Adrenal gland (tissue), 12 donors: ENCODE results near the gene RIN2. TPM values are rescaled to one million over a fixed set of nuclear protein-coding genes. Genes with fewer than 3 reads are reported as not detected.
A peak's percentile ranks its signal among the peaks of the same experiment; 100 is the strongest.

Experiments used
- DNase-seq, 7 donors: peaks; one replicate each; pipeline ENCODE4 v3.0.0-alpha.2; 2019 to 2020
- H3K27ac ChIP-seq, 5 donors: fragments of 200-600 bp; sonication (generic) in 4 of 5; 1 replicate in 3 of 5; 2 replicates in 2 of 5; pipeline versions ENCODE4 v1.5.1 to v1.8.0; 2016 to 2020; ENCODE audit warnings: mild to moderate bottlenecking in 1 of 5
- H3K27me3 ChIP-seq: fragments of 200-600 bp; 2 replicates; pipeline ENCODE4 v1.8.0; 2021
- H3K36me3 ChIP-seq, 2 donors: fragments of 200-600 bp; replicated peaks in 1 of 2; 1 replicate in 1 of 2; 2 replicates in 1 of 2; pipeline versions ENCODE4 v1.5.1 to v1.8.0; 2018 to 2022
- H3K4me1 ChIP-seq, 2 donors: fragments of 200-600 bp; replicated peaks in 1 of 2; 1 replicate in 1 of 2; 2 replicates in 1 of 2; pipeline versions ENCODE4 v1.5.1 to v1.8.0; 2018 to 2021
- H3K4me3 ChIP-seq, 4 donors: fragments of 200-600 bp; sonication (generic) in 3 of 4; one replicate each; pipeline ENCODE4 v1.5.1; 2016 to 2018
- H3K9me3 ChIP-seq, 3 donors: fragments of 200-600 bp; sonication (generic) in 1 of 3; replicated peaks in 1 of 3; 1 replicate in 2 of 3; 2 replicates in 1 of 3; pipeline versions ENCODE4 v1.5.1 to v1.8.0; 2016 to 2021
- CTCF ChIP-seq, 6 experiments: fragments of 450-650 bp in 4 of 6; fragments of 200-600 bp in 2 of 6; sonication (generic) in 1 of 6; IDR thresholded peaks; 1 replicate in 5 of 6; 2 replicates in 1 of 6; pipeline versions ENCODE4 v1.5.1 to v1.8.0; 2016 to 2021; ENCODE audit warnings: antibody characterized with exemption in 6 of 6, mild to moderate bottlenecking in 2 of 6, moderate library complexity in 1 of 6
- POLR2A ChIP-seq, 2 donors: fragments of 450-650 bp; IDR thresholded peaks; one replicate each; pipeline ENCODE4 v1.6.1; 2017; ENCODE audit warnings: antibody characterized with exemption in 2 of 2, mild to moderate bottlenecking in 2 of 2, moderate library complexity in 1 of 2
- WGBS, 4 donors: extraction: QIAGEN DNeasy Blood & Tissue Kit in 2 of 4; methylation state at CpG; one replicate each; pipeline versions ENCODE4 v1.1.5 to v1.1.7; 2013 to 2017; 5-methylcytosine and 5-hydroxymethylcytosine counted together
- intact Hi-C, 2 donors: fragments of 100-400 bp; cut with DNase I; formaldehyde crosslinking; loops; one replicate each; pipeline versions ENCODE4 v1.14.1 to v1.15.0; 2022 to 2023
- polyA plus RNA-seq, 3 donors: library from polyadenylated mRNA; stranded (reverse); fragments of 200-250 nt in 2 of 3; fragments of 350-450 nt in 1 of 3; fragmentation: Illumina TruSeq in 1 of 3; extraction: RNeasy Lipid Tissue Mini Kit (QIAGEN cat#74804) in 1 of 3; gene quantifications; one replicate each; pipeline ENCODE4 v1.2.3, GENCODE V29; 2013 to 2014
- total RNA-seq, 9 donors: library from RNA; depleted of rRNA in 4 of 9; stranded (reverse); fragments of >200 nt in 4 of 9; fragments of 120-200 nt in 1 of 9; fragmentation: NEBNext Ultra II Directional in 1 of 9; extraction: Animal tissue kit (Norgen Biotek cat#: 25700) in 1 of 9; gene quantifications; one replicate each; pipeline versions ENCODE4 v1.1.0 to v1.2.4, GENCODE V29; 2013 to 2023
- donor health status: healthy with polysubstance abuse.
- donor health status: Bipolar disorder and iron deficiency.
- donor health status: DM: yes; HTN: yes; CAD: no.
- donor health status: DM: no; HTN: no; CAD: no.
- donor health status: DM: no; HTN: no; CAD: no.
- donor health status: DM: yes; HTN: yes; CAD: no.

The RIN2 gene
- total and polyA plus RNA-seq, 12 donors: 6.9 to 68.8 (median 40.6) TPM

GRCh38 chr20:19757487-19758132 is 448 bp upstream of the RIN2 start:
- peak; percentile 86 to 94 (median 93) for DNase-seq
- peak; percentile 39 to 78 for TF ChIP-seq POLR2A (IDR thresholded peaks at IDR 0.05)
- no peak for TF ChIP-seq CTCF (IDR thresholded peaks at IDR 0.05)
- 0 to 2% (median 1%) methylated on average over 12 to 45 of the region's 45 CpGs for WGBS, 4 donors
- intact Hi-C loops: no loop called here
- Histone ChIP-seq H3K36me3 (no peaks in the 10 kb centered on the region), H3K27ac (peak overlapping the region; percentile 67 to 91 (median 85)), H3K27me3 (no peaks in the 10 kb centered on the region), H3K9me3 (no peaks in the 10 kb centered on the region), H3K4me3 (peak overlapping the region; percentile 77 to 97 (median 93)), H3K4me1 (peaks cover 14 to 27% of the 10 kb centered on the region in 2 donors)

- Histone ChIP-seq H3K4me3 (peak overlapping the region; percentile 77 to 97 (median 93)), H3K9me3 (no peaks in the 10 kb centered on the region), H3K27ac (peak overlapping the region; percentile 67 to 91 (median 85)), H3K36me3 (no peaks in the 10 kb centered on the region), H3K27me3 (no peaks in the 10 kb centered on the region), H3K4me1 (peaks cover 14 to 27% of the 10 kb centered on the region in 2 donors)
- TF ChIP-seq CTCF (IDR thresholded peaks at IDR 0.05) (no peak), POLR2A (IDR thresholded peaks at IDR 0.05) (no peak)
- peak; percentile 42 to 72 (median 60) for DNase-seq
- 2 to 24% (median 4%) methylated on average over 7 to 54 of the region's 54 CpGs for WGBS, 4 donors
- intact Hi-C loops: no loop called here
These were observed 658 bp downstream of the RIN2 start for GRCh38 chr20:19758501-19759331.

- no peaks in the 10 kb centered on the region for H3K9me3 ChIP-seq
- peaks cover 14 to 27% of the 10 kb centered on the region in 2 donors for H3K4me1 ChIP-seq
- TF ChIP-seq POLR2A (IDR thresholded peaks at IDR 0.05) (no peak), CTCF (IDR thresholded peaks at IDR 0.05) (no peak)
- no peaks in the 10 kb centered on the region for H3K27me3 ChIP-seq
- no peaks in the 10 kb centered on the region for H3K36me3 ChIP-seq
- intact Hi-C loops: loop anchor here (10.0 kb wide), 1 partner anchor 66 kb away; no protein-coding TSS in a partner anchor
- H3K27ac ChIP-seq: peak overlapping the region in 2 of 5 donors; percentile 14 to 89
- DNase-seq: no peak
- 90 to 94% (median 91%) methylated on average over 3 of the region's 3 CpGs for WGBS, 4 donors
- H3K4me3 ChIP-seq: no peak overlapping the region
These were observed 2.3 kb downstream of the RIN2 start for GRCh38 chr20:19760371-19760721.

GRCh38 chr20:19761326-19761725 is 3.3 kb downstream of the RIN2 start:
- H3K4me1 ChIP-seq: peaks cover 14 to 27% of the 10 kb centered on the region in 2 donors
- no peak overlapping the region for H3K27ac ChIP-seq
- DNase-seq: no peak
- intact Hi-C loops: loop anchor here (10.0 kb wide), 1 partner anchor 67 kb away; no protein-coding TSS in a partner anchor
- H3K27me3 ChIP-seq: no peaks in the 10 kb centered on the region
- no peaks in the 10 kb centered on the region for H3K9me3 ChIP-seq
- H3K36me3 ChIP-seq: no peaks in the 10 kb centered on the region
- no peak for TF ChIP-seq CTCF (IDR thresholded peaks at IDR 0.05)
- TF ChIP-seq POLR2A (IDR thresholded peaks at IDR 0.05): no peak
- no peak overlapping the region for H3K4me3 ChIP-seq
